Kidney capillary endothelial cell (primary cell): ENCODE results near the gene ACBD4.

ENCODE experiments used
- DNase-seq: peaks from one replicate; pipeline ENCODE4 v3.0.0-alpha.2; 2018; ENCODE audit warnings: low spot score

ACBD4 gene

GRCh38 chr17:45160447-45161287 is 25.2 kb downstream of the ACBD4 start:
- peak; percentile 45 for DNase-seq

GRCh38 chr17:45161288-45162024 is 26.0 kb downstream of the ACBD4 start, which contains the start of gene HEXIM2:
Gene HEXIM2 (plus strand): TSS chr17:45161875. CDS start chr17:45162794, 919 bp downstream.
- DNase-seq, result peak; percentile 100

GRCh38 chr17:45162025-45162687 is 26.7 kb downstream of the ACBD4 start:
- DNase-seq, result no peak

- no peak for DNase-seq
Observed at GRCh38 chr17:45164734-45165269, 29.3 kb downstream of the ACBD4 start.

- DNase-seq, result no peak
Observed at GRCh38 chr17:45168991-45169752, 33.7 kb downstream of the ACBD4 start.

- DNase-seq, result no peak
Observed at GRCh38 chr17:45170280-45170930, 34.9 kb downstream of the ACBD4 start.

- no peak for DNase-seq
Observed at GRCh38 chr17:45170931-45171337, 35.4 kb downstream of the ACBD4 start.

GRCh38 chr17:45171338-45172231 is 36.1 kb downstream of the ACBD4 start:
- DNase-seq, result no peak

GRCh38 chr17:45172232-45172540 is 36.7 kb downstream of the ACBD4 start:
- DNase-seq, result no peak

- DNase-seq, result no peak
Observed at GRCh38 chr17:45172541-45173286, 37.2 kb downstream of the ACBD4 start.

GRCh38 chr17:45175759-45176115 is 40.2 kb downstream of the ACBD4 start:
- no peak for DNase-seq

- DNase-seq, result no peak
Observed at GRCh38 chr17:45177563-45177962, 42.1 kb downstream of the ACBD4 start.

GRCh38 chr17:45184144-45184543 is 48.7 kb downstream of the ACBD4 start:
- DNase-seq, result no peak

GRCh38 chr17:45186801-45187354 is 51.4 kb downstream of the ACBD4 start:
- no peak for DNase-seq

GRCh38 chr17:45189009-45189408 is 53.5 kb downstream of the ACBD4 start:
- DNase-seq, result no peak

GRCh38 chr17:45190503-45191255 is 55.2 kb downstream of the ACBD4 start:
- DNase-seq, result no peak
